Stimulated activated naive CD8-positive, alpha-beta T cell treated with anti-CD3 and anti-CD28 coated beads, Interleukin-15, amount 100 ng/mL, for 72 hours (primary cell): ENCODE measurements around the gene SYF2.

Source experiments
- ATAC-seq: fragments of 150-1000 bp; cut with Tn5 transposase; 2 replicates; pipeline ENCODE4 v1.10.0; 2021; ENCODE audit warnings: mild to moderate bottlenecking, moderate library complexity
- DNase-seq, 2 donors: peaks; one replicate each; pipeline ENCODE4 v3.0.0; 2021 to 2022
- H3K27ac Mint-ChIP-seq, 2 donors: one replicate each; pipeline ENCODE4 v1.8.0; 2022; ENCODE audit warnings: mild to moderate bottlenecking in 2 of 2, mixed read lengths in 2 of 2, moderate library complexity in 2 of 2
- H3K27me3 Mint-ChIP-seq: one replicate; pipeline ENCODE4 v1.8.0; 2022; ENCODE audit warnings: mixed read lengths
- H3K4me1 Mint-ChIP-seq: one replicate; pipeline ENCODE4 v1.8.0; 2022; ENCODE audit warnings: mild to moderate bottlenecking, mixed read lengths
- H3K4me3 Mint-ChIP-seq, 2 donors: one replicate each; pipeline ENCODE4 v1.8.0; 2022; ENCODE audit warnings: mild to moderate bottlenecking in 2 of 2, mixed read lengths in 2 of 2, moderate library complexity in 1 of 2
- H3K9me3 Mint-ChIP-seq, 2 donors: one replicate each; pipeline ENCODE4 v1.8.0; 2022; ENCODE audit warnings: mixed read lengths in 2 of 2

SYF2 gene

DNA sequence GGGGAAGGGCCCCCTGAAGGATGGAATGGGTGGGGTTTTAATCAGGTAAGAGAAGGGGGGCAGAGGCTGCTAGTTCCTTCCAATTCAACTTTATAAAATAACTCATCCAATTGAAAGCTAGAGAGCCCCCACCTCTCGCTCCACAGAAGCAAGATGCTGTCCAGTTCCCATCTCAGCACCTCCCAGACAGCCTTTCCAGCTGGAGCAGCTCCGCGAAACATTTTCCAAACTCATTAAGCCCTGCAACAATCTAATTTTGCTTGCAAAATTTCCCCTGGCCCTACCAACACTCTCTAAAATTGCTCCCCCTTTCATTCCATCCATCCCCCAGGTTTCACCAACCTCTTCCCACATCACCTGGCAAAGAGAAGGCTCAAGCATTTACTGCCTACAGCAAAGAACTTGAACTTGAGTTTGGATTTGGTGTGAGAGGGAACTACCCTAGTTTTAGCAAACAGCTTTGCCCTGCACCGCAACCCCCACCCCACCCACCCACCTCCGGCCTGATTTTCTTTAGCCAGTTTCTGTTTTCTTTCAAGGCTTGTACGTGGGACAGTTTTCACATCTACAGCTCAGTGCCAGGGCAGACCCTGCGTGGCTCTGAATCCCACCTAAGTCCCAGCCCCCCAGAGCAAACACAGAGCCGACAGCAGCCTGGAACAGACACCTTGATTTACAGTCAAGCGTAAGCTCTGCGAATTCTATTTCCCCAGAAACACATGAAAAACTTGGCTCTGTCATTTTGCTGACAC lies 46.7 kb downstream of the SYF2 start:
- peaks cover 9% of the 10 kb centered on the region for H3K27me3 Mint-ChIP-seq
- DNase-seq (no peak), ATAC-seq (no peak)
- no peaks in the 10 kb centered on the region for H3K9me3 Mint-ChIP-seq
- no peak overlapping the region for H3K4me3 Mint-ChIP-seq
- H3K4me1 Mint-ChIP-seq: peaks cover 14% of the 10 kb centered on the region
- no peak overlapping the region for H3K27ac Mint-ChIP-seq

DNA sequence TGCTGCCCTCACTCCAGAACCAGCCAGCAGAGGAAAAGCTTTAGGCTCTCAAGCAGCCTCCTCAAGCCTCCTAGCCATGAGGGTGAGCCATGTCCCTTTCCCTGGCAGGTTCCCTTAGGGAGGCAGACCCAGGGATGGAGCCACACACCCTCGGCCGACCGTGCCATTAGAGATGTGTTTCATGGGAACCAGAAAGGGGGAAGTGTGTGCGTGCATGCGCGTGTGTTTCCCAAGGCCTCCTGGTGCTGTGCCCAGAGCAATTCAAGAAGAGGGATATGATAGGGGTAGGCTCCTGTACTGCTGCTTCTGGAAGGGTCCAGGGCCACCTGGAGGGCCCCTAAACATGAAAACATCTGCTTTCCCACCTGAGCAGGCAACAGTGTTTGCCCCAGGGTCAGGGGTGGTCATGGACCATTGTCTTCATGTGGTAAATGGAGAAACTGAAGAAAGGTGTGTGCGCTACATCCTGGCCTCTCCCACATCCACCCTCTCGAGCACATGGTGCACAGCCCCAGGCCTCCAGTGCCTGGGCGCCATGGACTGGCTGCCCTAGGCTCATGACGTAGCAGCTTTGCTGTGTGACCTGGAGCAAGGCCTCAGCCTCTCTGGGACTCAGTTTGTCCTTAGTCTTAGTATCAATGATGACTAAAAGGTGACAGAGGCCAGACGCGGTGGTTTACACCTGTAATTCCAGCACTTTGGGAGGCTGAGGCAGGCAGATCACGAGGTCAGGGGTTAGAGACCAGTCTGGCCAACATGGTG lies 48.1 kb downstream of the SYF2 start:
- DNase-seq: no peak
- Mint-ChIP-seq H3K27ac (peak overlapping the region in 1 of 2 donors; percentile 91), H3K9me3 (no peaks in the 10 kb centered on the region), H3K4me3 (no peak overlapping the region), H3K27me3 (peaks cover 9% of the 10 kb centered on the region), H3K4me1 (peaks cover 14% of the 10 kb centered on the region)
- no peak for ATAC-seq

DNA sequence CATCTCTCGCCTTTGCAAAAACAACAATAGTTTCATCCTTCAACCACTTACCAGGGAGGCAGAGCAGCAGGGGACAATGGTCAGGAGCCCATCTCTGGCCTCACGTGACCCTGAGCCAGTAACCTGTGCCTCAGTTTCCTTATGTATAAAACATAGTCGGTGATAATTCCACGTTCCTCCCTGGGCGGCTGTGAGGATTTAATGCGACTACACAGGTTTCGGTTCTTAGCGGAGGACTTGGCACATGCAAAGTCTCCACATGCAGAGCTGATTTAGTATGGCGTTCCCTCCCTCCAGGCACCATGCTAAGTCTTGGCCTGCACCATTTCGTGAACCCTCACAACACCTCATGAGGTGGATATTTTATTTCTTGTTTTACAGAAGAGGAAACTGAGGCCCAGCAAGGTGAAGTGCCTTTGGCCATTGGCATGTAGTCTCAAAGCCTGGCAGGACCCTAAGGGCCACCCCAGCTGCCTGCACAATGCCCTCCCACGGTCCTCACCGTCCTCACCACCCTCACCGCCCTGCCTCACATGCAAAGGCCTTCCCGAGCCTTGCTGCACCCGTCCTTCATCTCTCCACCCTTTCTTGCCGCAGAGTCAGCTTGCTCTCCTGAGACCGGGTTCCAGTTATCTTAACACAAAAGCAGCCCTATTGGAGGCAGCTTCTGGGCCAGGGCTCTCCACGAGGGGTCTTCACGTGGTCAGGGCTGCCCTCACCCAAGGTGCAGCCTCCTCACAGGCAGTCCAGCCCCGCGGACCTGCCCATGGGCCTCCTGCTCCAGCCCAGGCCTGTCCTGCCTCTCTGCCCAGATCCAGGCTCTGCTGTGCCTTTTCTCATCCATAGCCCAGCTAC lies 48.9 kb downstream of the SYF2 start:
- Mint-ChIP-seq H3K27ac (no peak overlapping the region), H3K4me1 (peaks cover 14% of the 10 kb centered on the region), H3K27me3 (peaks cover 9% of the 10 kb centered on the region), H3K9me3 (no peaks in the 10 kb centered on the region), H3K4me3 (no peak overlapping the region)
- ATAC-seq (no peak), DNase-seq (no peak)

DNA sequence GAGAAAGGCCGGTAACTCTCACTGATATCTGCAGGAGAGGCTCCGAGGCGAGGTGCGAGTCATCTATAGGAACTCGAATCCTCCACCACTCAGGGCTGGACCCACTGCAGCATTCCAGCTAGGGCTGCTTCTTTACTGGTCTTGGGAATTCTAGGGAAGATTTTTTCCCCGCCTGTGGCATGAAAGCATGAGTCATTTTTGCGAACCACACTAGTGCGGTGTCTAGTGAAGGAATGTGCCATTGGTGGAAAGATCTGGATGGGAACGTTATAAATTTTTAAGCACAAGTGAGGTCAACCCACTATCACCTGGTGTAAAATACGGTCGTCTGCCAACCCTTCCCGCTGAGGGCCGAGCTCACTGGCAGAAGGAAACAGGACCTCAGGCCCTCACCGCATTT lies 49.7 kb downstream of the SYF2 start:
- ATAC-seq: no peak

DNA sequence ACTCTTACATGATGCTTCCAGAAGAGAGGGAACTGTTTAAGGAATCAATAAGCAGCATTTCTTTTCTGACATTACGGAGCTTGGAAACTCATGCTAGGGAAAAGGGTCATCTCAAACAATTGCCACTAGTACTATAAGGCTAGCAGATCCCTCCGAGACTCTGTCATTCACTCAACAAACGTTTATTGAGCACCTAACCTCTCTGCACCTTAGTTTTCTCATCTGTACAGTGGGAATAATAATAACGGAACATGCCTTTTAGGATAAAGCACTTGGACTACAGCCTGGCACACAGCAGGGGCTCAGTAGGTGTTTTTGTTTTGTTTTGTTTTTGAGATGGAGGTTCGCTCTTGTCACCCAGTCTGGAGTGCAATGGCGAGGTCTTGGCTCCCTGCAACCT lies 51.3 kb downstream of the SYF2 start:
- H3K27me3 Mint-ChIP-seq: peaks cover 9% of the 10 kb centered on the region
- ATAC-seq (no peak), DNase-seq (no peak)
- peaks cover 6% of the 10 kb centered on the region for H3K4me1 Mint-ChIP-seq
- H3K27ac Mint-ChIP-seq: no peak overlapping the region
- H3K9me3 Mint-ChIP-seq: peaks cover 8 to 18% of the 10 kb centered on the region in 2 donors
- no peak overlapping the region for H3K4me3 Mint-ChIP-seq

More for the DNA sequence above, 49.7 kb downstream of the SYF2 start:
- no peak for DNase-seq
- peaks cover 9% of the 10 kb centered on the region for H3K27me3 Mint-ChIP-seq
- no peak overlapping the region for H3K27ac Mint-ChIP-seq
- peaks cover 14% of the 10 kb centered on the region for H3K4me1 Mint-ChIP-seq
- H3K9me3 Mint-ChIP-seq: peaks cover 0 to 2% of the 10 kb centered on the region in 2 donors
- no peak overlapping the region for H3K4me3 Mint-ChIP-seq

DNA sequence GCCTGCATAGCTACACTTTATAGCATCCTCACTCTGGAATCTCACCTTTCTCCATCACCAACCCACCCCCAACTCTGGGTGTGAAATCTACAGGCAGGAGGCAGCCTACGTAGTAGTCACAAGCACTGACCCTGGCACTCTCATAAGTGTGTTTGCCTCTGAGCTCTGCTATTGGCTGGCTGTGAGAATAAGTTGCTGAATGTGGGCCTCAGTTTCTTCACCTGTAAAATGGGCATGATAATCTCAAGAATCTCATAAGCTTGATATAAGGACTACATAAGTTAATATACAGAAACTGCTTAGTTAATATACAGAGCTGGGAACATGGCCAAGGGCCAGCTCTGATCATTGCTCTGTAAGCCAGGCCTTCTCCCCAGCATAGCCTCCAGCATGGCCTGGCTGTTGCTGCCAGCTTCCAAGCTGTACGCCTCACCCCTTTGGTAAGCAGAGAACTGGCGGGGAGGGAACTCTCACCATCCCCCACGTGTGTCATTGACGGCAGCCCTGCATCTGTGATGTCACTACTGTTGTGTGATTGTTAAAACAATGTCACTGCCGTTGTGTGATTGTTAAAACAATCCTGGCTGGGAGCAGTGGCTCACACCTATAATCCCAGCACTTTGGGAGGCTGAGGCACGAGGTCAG lies 53.3 kb downstream of the SYF2 start:
- Mint-ChIP-seq H3K4me3 (no peak overlapping the region), H3K9me3 (peaks cover 8 to 28% of the 10 kb centered on the region in 2 donors), H3K27me3 (peaks cover 7% of the 10 kb centered on the region), H3K4me1 (no peaks in the 10 kb centered on the region), H3K27ac (no peak overlapping the region)
- no peak for ATAC-seq
- no peak for DNase-seq

DNA sequence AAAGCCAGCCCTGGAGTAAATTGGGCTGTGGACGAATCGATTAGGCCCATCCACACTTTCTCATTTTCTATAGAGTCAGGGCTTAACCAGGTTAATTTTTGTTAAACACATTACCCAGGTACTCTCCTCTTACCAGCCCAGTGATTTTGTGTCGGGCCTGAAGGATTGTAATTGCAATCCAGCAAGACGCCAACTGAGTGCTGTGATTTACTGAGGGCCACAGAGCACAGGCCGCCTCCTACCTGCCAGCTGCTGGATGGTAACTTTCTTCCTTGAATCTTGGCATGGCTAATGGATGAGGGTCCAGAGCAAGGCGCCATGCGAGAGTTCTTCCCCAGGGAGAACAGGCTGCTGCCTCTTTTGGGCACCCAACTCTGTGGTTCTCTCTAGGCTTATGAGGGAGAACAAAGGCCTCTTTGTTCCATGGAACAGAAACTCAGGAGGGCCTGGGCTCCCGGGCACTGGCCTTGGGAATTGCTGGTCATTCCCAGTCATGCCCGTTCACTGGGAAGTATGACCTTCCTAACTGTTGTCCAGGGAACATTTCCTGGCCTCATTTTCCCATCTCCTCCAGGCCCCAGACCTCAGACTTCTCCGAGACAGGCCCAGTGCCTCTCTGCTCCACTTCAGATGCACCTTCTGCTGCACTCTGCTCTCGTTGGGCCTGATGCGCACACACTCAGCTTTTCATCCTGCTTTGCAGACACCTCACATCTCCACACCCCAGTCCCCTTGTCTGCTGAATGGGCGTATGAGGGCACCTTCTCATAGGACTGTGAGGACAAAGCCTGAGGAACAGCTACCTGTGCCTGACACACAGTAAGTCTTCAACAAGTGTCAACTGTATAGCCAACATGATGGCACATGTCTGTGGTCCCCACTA lies 57.3 kb downstream of the SYF2 start:
- Mint-ChIP-seq H3K27ac (no peak overlapping the region), H3K4me3 (no peak overlapping the region), H3K9me3 (peaks cover 12 to 35% of the 10 kb centered on the region in 2 donors), H3K27me3 (no peaks in the 10 kb centered on the region), H3K4me1 (no peaks in the 10 kb centered on the region)
- DNase-seq (no peak), ATAC-seq (no peak)

DNA sequence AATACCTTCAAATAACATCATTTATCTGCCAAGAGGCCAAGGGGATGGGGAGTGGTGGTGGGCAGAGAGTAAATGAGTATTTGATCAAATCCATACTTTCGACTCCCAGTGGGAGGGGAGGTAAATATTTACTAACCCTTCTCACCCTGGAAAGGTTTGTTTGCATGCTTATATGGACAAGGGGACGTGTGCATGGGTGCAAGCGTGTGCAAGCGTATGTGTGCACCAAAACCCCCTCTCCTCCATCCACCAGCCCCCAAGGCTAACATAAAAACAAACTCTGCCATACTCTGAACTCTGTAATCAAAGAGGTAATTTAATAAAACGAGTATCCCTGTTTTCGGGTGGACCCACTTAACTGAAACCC lies 58.0 kb downstream of the SYF2 start:
- no peak overlapping the region for H3K4me3 Mint-ChIP-seq
- DNase-seq (no peak), ATAC-seq (no peak)
- H3K9me3 Mint-ChIP-seq: peaks cover 12 to 35% of the 10 kb centered on the region in 2 donors
- H3K4me1 Mint-ChIP-seq: no peaks in the 10 kb centered on the region
- H3K27ac Mint-ChIP-seq: no peak overlapping the region
- H3K27me3 Mint-ChIP-seq: no peaks in the 10 kb centered on the region

DNA sequence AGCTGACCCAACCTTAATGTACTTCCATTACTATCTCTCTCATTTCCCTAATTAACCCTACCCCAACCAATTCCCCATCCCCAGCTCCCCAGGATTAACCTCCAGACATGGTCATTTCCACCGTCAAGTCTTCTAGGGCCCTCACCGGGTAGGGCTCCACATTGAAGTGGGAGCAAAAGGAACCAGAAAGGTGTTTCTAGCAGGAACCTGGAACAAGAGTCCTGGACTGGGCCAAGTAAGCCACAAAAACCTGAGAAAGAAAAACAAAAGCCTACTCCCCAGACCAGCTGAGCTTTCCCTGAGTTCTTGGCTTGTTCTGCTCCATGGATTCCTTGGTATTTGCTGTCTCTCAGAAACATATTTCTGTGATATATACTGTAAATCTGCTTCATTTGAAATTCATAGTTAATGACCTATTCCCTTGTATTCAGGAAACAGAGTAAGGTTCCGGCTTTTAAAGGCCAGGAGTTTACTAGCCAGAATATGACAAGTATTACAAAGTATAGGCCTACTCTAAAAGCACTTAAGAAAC lies 58.4 kb downstream of the SYF2 start:
- H3K27me3 Mint-ChIP-seq: no peaks in the 10 kb centered on the region
- DNase-seq: no peak
- no peak for ATAC-seq
- H3K4me3 Mint-ChIP-seq: no peak overlapping the region
- no peak overlapping the region for H3K27ac Mint-ChIP-seq
- H3K9me3 Mint-ChIP-seq: peaks cover 12 to 35% of the 10 kb centered on the region in 2 donors
- no peaks in the 10 kb centered on the region for H3K4me1 Mint-ChIP-seq
